GM12878 (cell line): Measurements from ENCODE around the gene MUC20.
"Not testable (repeated sequence)": the region's sequence is repeated elsewhere in the genome, so short reads cannot be mapped to it uniquely, and the experiment has no call there.

Experiments
- CEBPB ChIP-seq, 2 experiments: fragments of 150-350 bp in 1 of 2; IDR thresholded peaks; 2 replicates each; pipeline ENCODE4 v1.6.1; 2012 to 2014; ENCODE audit warnings: low read depth in 2 of 2, low read length in 2 of 2, borderline replicate concordance in 1 of 2, inconsistent platforms in 1 of 2
- CTCF ChIP-seq, 3 experiments: IDR thresholded peaks in 2 of 3; conservative IDR thresholded peaks in 1 of 3; 2 replicates each; pipeline ENCODE4 v1.5.1; 2011; ENCODE audit warnings: low read depth in 3 of 3, low read length in 3 of 3, mild to moderate bottlenecking in 3 of 3, control low read depth in 2 of 3, moderate library complexity in 2 of 3, inconsistent platforms in 1 of 3, mixed read lengths in 1 of 3; ENCODE audit not compliant: control insufficient read depth in 2 of 3, insufficient read depth in 1 of 3; ENCODE audit errors: extremely low read depth in 1 of 3
- EZH2 ChIP-seq: IDR thresholded peaks from 2 replicates; pipeline ENCODE4 v1.6.1; 2012; ENCODE audit warnings: low read depth, mild to moderate bottlenecking, control low read depth, inconsistent platforms, low read length, borderline replicate concordance; ENCODE audit not compliant: control insufficient read depth
- FOXK2 ChIP-seq: fragments of 450-650 bp; IDR thresholded peaks from 2 replicates; pipeline ENCODE4 v1.6.1; 2017; ENCODE audit warnings: mild to moderate bottlenecking, moderate library complexity
- IKZF1 ChIP-seq: fragments of 450-650 bp; conservative IDR thresholded peaks from 2 replicates; pipeline ENCODE4 v1.6.1; 2017; ENCODE audit warnings: antibody characterized with exemption, mild to moderate bottlenecking
- KLF5 ChIP-seq: fragments of 450-650 bp; IDR thresholded peaks from 2 replicates; pipeline ENCODE4 v1.6.1; 2014; ENCODE audit warnings: mild to moderate bottlenecking; ENCODE audit not compliant: partially characterized antibody
- MAX ChIP-seq: IDR thresholded peaks from 2 replicates; pipeline ENCODE4 v1.6.1; 2012; ENCODE audit warnings: low read depth, low read length, improper control_type of control experiment
- POLR2A ChIP-seq: IDR thresholded peaks from 2 replicates; pipeline ENCODE4 v1.6.1; 2011; ENCODE audit warnings: low read depth, mild to moderate bottlenecking, low read length
- REST ChIP-seq: IDR thresholded peaks from 2 replicates; pipeline ENCODE4 v1.6.1; 2012; ENCODE audit warnings: mild to moderate bottlenecking, low read depth, low read length
- SUZ12 ChIP-seq: fragments of 200-600 bp; sonication (generic); IDR thresholded peaks from one replicate; pipeline ENCODE4 v1.6.1; 2018; ENCODE audit warnings: antibody characterized with exemption, mild to moderate bottlenecking; ENCODE audit not compliant: unreplicated experiment
- TAF1 ChIP-seq: IDR thresholded peaks from 2 replicates; pipeline ENCODE4 v1.6.1; 2011; ENCODE audit warnings: mild to moderate bottlenecking, low read depth, low read length, borderline replicate concordance
- USF1 ChIP-seq: IDR thresholded peaks from 2 replicates; pipeline ENCODE4 v1.6.1; 2011; ENCODE audit warnings: borderline replicate concordance, low read depth, mild to moderate bottlenecking, moderate library complexity, mixed read lengths, low read length; ENCODE audit not compliant: insufficient read depth; ENCODE audit errors: extremely low read length

DNA sequence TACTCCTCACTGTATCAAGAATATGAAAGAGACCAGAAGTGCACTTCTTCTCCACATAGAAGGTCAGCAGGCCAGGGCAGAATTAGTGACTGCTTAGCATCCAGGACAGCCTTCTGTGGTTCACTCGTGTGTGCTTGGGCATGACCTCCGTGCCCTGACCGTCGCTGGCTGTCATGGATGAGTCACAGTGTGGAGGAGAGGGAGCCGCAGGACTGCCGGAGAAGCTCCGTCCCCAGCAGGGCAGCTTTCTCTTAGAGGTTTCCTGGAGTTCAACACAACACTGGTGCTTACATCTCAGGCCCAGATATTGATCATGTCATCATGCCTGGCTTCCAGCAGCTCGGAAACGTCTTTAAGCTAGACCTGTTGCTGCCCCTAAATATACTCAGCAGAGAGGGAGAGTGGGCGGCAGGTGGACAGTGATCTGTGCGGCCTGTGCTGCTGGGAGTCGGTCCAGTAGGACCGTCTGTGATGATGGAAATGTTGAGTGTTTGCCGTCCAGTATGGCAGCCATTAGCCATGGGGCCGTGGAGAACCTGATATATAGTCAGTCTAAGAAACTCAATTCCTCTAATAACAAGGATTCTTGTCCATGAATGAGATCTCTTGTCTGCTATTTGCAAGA, 42.3 kb upstream of the MUC20 start:
- not testable (repeated sequence) for TF ChIP-seq CEBPB (IDR thresholded peaks at IDR 0.05; ENCODE audit: borderline replicate concordance in 1 of 2, low read depth in 2 of 2, low read length in 2 of 2); CTCF (IDR thresholded peaks at IDR 0.05 in 2 of 3, conservative IDR thresholded peaks at IDR 0.05 in 1 of 3; ENCODE audit: control insufficient read depth in 2 of 3, extremely low read depth in 1 of 3, insufficient read depth in 1 of 3, low read depth in 3 of 3, low read length in 3 of 3); TAF1; IKZF1; REST; SUZ12; KLF5; MAX; FOXK2; POLR2A; USF1; EZH2
